Heart left ventricle (tissue), 13 donors: ENCODE data around the gene NOVA2.

ENCODE experiments used
- CTCF ChIP-seq, 12 donors: fragments of 200-600 bp; sonication (generic) in 4 of 12; IDR thresholded peaks; one replicate each; pipeline versions ENCODE4 v1.5.0 to v1.8.0; 2018 to 2022; ENCODE audit warnings: antibody characterized with exemption in 12 of 12, mild to moderate bottlenecking in 5 of 12
- POLR2A ChIP-seq, 2 donors: fragments of 450-650 bp; IDR thresholded peaks; one replicate each; pipeline ENCODE4 v1.6.1; 2017; ENCODE audit warnings: antibody characterized with exemption in 2 of 2, mild to moderate bottlenecking in 2 of 2, moderate library complexity in 2 of 2
- donor health status: ischemic (EF 13 %, LVEDD 7.1; RV severe dilation, severe dysfunction).
- donor health status: DM: no; HTN: yes; CAD: no.
- donor health status: DM: no; HTN: no; CAD: no.
- donor health status: ischemic (EF 25% LVEDD 6.9; RV normal size, moderate dysfunction).
- donor health status: ischemic (EF 25% LVEDD 5.7; RV mildly dilated, moderate dysfunction).
- donor health status: ischemic (EF 35%, LVEDD 5.7; RV mildly dilated, moderate dysfunction).
- donor health status: nonischemic (EF 11% LVEDD 7.7; RV severe dilation, severe dysfunction).
- donor health status: DM: yes; HTN: yes; CAD: no.
- donor health status: PGD.
- donor health status: ischemic (EF 29% LVEDD 5.4; RV normal size, mild dysfunction).
- donor health status: nonischemic (EF 23%, LVEDD 6.1; RV moderate dilation, normal function).

- TF ChIP-seq POLR2A (IDR thresholded peaks at IDR 0.05), result no peak
- TF ChIP-seq CTCF (IDR thresholded peaks at IDR 0.05), result no peak
Observed at GRCh38 chr19:45955905-45956608, 17.6 kb downstream of the NOVA2 start.
